ENCODE results near the gene ZMYND19.
A peak's percentile ranks its signal among the peaks of the same experiment; 100 is the strongest.
"Not testable (repeated sequence)": the region's sequence is repeated elsewhere in the genome, so short reads cannot be mapped to it uniquely, and the experiment has no call there.

The ZMYND19 gene

DNA sequence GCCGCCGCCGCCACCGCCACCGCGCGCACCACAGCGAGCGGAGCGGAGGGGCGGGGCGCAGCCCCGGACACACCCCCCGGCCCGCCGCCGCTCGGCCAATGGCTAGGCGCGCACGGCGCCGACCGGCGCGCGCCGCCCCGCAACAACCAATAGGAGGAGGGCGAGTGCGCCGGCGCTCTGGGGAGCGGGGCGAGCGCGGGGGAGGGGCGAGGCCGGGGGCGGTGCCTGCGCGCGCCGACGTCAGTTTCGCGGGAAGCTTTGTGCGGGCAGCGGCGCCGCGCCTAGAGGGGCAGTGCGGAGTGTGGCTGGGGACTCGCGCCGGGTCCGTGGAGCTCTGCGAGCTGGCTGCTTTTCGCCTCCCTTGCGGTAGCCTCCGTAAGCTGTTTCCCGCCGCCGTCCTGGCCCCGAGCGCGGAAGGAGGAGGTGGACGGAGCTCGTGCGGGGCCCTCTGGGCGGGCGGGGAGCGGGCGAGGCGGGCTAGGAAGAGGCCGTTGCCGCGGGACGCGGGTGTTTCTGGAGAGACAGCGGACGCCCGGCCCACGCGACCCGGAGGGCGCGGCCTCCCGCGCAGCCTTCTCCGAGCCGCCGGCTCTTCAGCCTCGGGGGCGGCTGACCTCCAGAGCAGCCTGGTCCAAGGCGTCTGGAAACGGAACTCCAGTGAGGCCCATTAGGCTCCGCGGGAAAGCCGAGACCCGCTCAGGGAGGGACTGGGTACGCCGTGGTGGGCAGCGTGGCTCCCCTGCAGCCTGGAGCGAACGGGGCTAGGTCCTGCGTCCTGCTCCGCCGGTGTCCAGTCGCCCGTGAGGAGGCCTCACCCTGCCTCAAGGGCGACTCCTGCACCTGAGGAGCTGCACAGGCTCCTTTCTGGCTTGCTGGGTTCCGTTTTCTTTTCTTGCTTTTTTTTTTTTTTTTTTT, at the start of gene ZMYND19:
TSS of gene ZMYND19 (minus strand) at position 44 of the 915 bp plus-strand sequence. CDS start 249 bp downstream, outside the sequence.
- Histone ChIP-seq H3K27ac (ENCODE audit: low read length) (no peak within 1 kb of the TSS), H3K4me3 (ENCODE audit: low read depth in 1 of 2, low read length in 2 of 2) (peak within 1 kb of the TSS; percentile 56 to 80), H3K27me3 (ENCODE audit: low read depth, low read length) (no peaks in the 10 kb centered on the region), H3K4me1 (ENCODE audit: control insufficient read depth in 1 of 2, insufficient read depth in 2 of 2, low read length in 2 of 2) (peaks cover 6 to 16% of the 10 kb centered on the region in 2 donors), H3K36me3 (ENCODE audit: control insufficient read depth in 1 of 2, insufficient read depth in 2 of 2, low read length in 2 of 2) (peaks cover 11 to 29% of the 10 kb centered on the region in 2 donors), H3K9me3 (ENCODE audit: control insufficient read depth in 1 of 2, low read length in 2 of 2) (no peaks in the 10 kb centered on the region)

DNA sequence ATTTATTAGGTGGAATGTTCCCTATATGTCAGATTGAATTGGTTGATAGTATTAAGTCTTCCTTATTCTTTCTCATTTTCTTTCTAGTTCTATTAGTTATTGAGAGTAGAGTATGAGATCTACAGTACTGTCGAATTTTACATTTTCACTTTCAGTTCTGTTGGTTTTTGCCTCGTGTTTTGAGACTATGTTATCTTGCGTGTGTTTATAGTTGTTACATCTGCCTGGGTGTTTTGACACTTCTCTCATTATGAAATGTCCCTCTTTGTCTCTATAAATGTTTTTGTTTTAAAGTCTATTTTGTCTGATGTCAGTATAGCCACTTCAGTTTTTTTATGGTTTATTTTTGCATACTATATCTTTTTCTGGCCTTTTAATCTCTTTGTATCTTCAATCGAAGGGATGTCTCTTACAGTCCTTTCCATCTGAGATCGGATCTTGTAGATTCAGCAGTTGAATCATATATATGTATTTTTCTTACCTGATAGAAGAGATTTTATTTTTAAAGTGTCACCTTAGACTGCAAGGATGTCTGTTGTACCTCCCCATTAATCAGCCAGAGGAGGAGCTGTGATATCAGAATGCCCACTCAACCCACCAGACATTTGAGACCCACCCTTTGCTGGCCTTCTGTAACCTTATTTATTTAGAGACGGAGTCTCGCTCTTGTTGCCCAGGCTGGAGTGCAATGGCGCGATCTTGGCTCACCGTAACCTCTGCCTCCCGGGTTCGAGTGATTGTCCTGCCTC, 49.2 kb upstream of the ZMYND19 start:
- Histone ChIP-seq H3K27me3 (ENCODE audit: low read depth, low read length) (no peaks in the 10 kb centered on the region), H3K27ac (ENCODE audit: low read length) (peak overlapping the region; percentile 60), H3K36me3 (ENCODE audit: control insufficient read depth in 1 of 2, insufficient read depth in 2 of 2, low read length in 2 of 2) (peaks cover 0 to 5% of the 10 kb centered on the region in 2 donors), H3K9me3 (ENCODE audit: control insufficient read depth in 1 of 2, low read length in 2 of 2) (no peaks in the 10 kb centered on the region), H3K4me3 (ENCODE audit: low read depth in 1 of 2, low read length in 2 of 2) (peak overlapping the region in 1 of 2 donors; percentile 46), H3K4me1 (ENCODE audit: control insufficient read depth in 1 of 2, insufficient read depth in 2 of 2, low read length in 2 of 2) (peaks cover 0 to 8% of the 10 kb centered on the region in 2 donors)

DNA sequence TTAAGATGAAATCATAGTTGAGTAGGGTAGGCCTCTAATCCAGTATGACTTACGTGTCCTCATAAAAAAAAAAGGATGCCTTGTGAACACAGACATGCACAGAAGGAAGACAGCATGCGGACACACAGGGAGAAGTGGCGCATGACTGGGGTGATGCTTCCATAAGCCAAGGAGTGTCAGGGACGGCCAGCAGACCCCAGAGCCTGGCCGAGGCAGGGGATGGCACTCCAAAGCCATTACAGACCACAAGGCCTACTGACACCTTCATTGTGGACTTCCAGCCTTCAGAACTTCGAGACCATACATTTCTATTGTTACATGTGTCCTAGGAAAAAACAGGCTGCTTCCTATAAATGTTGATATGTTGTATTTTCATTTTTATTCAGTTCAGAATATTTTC, 48.4 kb upstream of the ZMYND19 start:
- peak overlapping the region in 1 of 2 donors; percentile 46 for H3K4me3 ChIP-seq (ENCODE audit: low read depth in 1 of 2, low read length in 2 of 2)
- H3K4me1 ChIP-seq (ENCODE audit: control insufficient read depth in 1 of 2, insufficient read depth in 2 of 2, low read length in 2 of 2): peaks cover 0 to 8% of the 10 kb centered on the region in 2 donors
- H3K27me3 ChIP-seq (ENCODE audit: low read depth, low read length): no peaks in the 10 kb centered on the region
- H3K9me3 ChIP-seq (ENCODE audit: control insufficient read depth in 1 of 2, low read length in 2 of 2): no peaks in the 10 kb centered on the region
- peak overlapping the region; percentile 60 for H3K27ac ChIP-seq (ENCODE audit: low read length)
- H3K36me3 ChIP-seq (ENCODE audit: control insufficient read depth in 1 of 2, insufficient read depth in 2 of 2, low read length in 2 of 2): peaks cover 0 to 1% of the 10 kb centered on the region in 2 donors

DNA sequence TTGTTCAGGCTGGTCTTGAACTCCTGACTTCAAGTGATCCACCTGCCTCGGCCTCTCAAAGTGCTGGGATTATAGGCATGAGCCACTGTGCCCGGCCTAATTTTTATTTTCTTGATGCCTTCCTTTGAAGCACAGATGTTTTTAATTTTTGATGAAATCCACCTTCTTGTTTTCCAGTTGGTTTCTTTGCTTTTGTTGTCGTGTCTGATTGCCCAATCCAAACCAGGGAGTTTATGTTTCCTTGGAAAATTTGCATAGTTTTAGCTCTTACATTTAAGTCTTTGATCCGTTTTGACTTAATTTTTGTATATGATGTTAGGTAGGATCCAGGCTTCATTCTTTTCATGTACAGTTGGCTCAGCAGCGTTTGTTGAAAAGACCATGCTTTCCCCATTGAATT, 43.7 kb upstream of the ZMYND19 start:
- H3K36me3 ChIP-seq (ENCODE audit: control insufficient read depth in 1 of 2, insufficient read depth in 2 of 2, low read length in 2 of 2): no peaks in the 10 kb centered on the region
- no peaks in the 10 kb centered on the region for H3K9me3 ChIP-seq (ENCODE audit: control insufficient read depth in 1 of 2, low read length in 2 of 2)
- H3K27ac ChIP-seq (ENCODE audit: low read length): no peak overlapping the region
- H3K4me1 ChIP-seq (ENCODE audit: control insufficient read depth in 1 of 2, insufficient read depth in 2 of 2, low read length in 2 of 2): peaks cover 6 to 40% of the 10 kb centered on the region in 2 donors
- H3K27me3 ChIP-seq (ENCODE audit: low read depth, low read length): no peaks in the 10 kb centered on the region
- H3K4me3 ChIP-seq (ENCODE audit: low read depth in 1 of 2, low read length in 2 of 2): no peak overlapping the region

DNA sequence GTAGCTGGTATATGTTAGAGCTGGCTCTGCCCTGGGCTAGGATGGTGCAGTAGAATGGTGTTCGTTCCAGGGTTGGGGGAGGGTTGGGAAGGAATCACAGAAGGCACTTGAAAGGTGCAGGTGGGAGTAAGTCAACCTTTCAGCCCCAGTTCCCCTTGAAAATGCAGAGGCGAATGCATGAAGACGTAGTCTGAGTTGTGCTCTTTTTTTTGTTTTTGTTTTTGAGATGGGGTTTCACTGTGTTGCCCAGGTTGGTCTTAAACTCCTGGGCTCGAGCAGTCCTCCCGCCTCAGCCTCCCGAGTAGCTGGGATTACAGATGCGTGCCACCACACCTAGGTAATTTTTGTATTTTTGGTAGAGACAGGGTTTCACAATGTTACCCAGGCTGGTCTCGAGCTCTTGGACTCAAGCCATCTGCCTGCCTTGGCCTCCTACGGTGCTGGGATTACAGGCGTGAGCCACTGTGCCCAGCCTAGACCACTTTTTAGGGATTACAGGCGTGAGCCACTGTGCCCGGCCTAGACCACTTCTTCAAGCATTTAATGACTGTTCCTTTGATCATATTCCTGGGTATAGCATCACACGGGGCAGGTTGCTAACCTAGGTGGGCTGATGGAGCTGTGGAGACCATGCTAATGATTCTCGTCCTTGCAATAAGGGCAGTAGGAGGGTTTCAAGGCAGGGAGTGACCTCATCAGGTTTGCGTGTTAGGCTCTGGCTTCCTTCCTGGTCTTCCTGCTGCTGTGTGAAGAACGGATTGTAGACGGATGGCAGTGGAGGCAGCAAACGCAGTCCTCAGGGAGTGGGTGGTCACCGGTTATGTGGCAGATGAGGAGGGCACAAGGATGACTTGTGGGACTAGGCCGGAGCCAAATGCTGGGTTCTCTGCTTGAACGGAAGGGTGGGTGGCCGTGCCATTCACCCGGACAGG, 42.2 kb upstream of the ZMYND19 start:
- no peaks in the 10 kb centered on the region for H3K9me3 ChIP-seq (ENCODE audit: control insufficient read depth in 1 of 2, low read length in 2 of 2)
- H3K4me3 ChIP-seq (ENCODE audit: low read depth in 1 of 2, low read length in 2 of 2): no peak overlapping the region
- peaks cover 6 to 39% of the 10 kb centered on the region in 2 donors for H3K4me1 ChIP-seq (ENCODE audit: control insufficient read depth in 1 of 2, insufficient read depth in 2 of 2, low read length in 2 of 2)
- no peaks in the 10 kb centered on the region for H3K27me3 ChIP-seq (ENCODE audit: low read depth, low read length)
- no peaks in the 10 kb centered on the region for H3K36me3 ChIP-seq (ENCODE audit: control insufficient read depth in 1 of 2, insufficient read depth in 2 of 2, low read length in 2 of 2)
- H3K27ac ChIP-seq (ENCODE audit: low read length): no peak overlapping the region

DNA sequence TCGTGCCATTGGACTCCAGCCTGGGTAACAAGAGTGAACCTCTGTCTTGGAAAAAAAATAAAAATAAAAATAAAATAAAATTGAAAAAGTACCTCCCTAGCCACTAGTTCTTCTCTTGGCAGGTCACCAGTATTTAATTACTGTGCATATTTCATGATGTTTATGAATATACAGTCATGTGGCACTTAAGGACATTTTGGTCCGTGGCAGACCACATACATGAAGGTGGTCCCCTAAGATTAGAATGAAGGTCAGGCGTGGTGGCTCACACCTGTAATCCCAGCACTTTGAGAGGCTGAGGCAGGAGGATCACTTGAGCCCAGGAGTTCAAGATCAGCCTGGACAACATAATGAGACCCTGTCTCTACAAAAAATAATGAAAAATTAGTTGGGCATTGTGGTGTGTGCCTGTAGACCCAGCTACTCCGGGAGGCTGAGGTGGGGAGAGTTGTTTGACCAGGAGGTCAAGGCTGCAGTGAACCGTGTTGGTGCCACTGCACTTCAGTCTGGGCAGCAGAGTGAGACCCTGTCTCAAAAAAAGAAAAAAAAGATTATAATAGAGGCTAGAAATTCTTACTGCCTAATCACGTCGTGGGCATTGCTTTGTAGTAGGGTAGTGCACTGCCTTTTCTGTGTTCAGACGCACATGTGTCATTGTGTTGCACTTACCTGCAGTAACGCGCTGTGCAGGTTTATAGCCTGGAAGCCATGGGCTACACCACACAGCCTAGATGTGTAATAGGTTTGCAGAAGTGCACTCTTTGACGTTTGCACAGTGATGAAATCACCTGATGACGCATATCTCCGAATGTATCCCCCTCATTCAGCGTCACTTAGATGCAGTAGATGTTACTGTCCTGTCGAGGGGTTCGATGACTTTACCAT, 41.3 kb upstream of the ZMYND19 start:
- H3K9me3 ChIP-seq (ENCODE audit: control insufficient read depth in 1 of 2, low read length in 2 of 2): no peaks in the 10 kb centered on the region
- H3K27me3 ChIP-seq (ENCODE audit: low read depth, low read length): no peaks in the 10 kb centered on the region
- peaks cover 6 to 42% of the 10 kb centered on the region in 2 donors for H3K4me1 ChIP-seq (ENCODE audit: control insufficient read depth in 1 of 2, insufficient read depth in 2 of 2, low read length in 2 of 2)
- H3K36me3 ChIP-seq (ENCODE audit: control insufficient read depth in 1 of 2, insufficient read depth in 2 of 2, low read length in 2 of 2): no peaks in the 10 kb centered on the region
- H3K4me3 ChIP-seq (ENCODE audit: low read depth in 1 of 2, low read length in 2 of 2): no peak overlapping the region
- no peak overlapping the region for H3K27ac ChIP-seq (ENCODE audit: low read length)

DNA sequence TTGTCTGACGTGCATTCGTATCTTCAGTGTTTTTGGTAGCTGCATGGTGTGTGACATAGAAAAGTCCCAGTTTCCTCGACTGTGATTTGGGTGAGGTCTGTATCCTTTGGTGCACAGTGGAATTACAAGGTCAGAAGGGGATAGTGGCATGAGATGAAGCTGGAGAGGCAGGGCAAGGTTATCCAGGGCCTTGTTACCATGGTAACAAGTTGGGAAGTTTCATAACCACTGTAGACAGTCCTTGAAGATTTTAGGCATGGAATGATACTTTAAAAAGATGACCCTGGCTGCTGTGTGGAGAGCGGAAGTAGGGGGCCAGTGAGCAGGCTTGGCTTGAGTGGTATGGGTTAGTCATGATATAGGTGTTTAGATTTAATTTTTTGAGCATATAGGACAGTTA, 40.4 kb upstream of the ZMYND19 start:
- H3K27ac ChIP-seq (ENCODE audit: low read length): peak overlapping the region; percentile 48
- H3K4me3 ChIP-seq (ENCODE audit: low read depth in 1 of 2, low read length in 2 of 2): no peak overlapping the region
- H3K36me3 ChIP-seq (ENCODE audit: control insufficient read depth in 1 of 2, insufficient read depth in 2 of 2, low read length in 2 of 2): no peaks in the 10 kb centered on the region
- peaks cover 6 to 42% of the 10 kb centered on the region in 2 donors for H3K4me1 ChIP-seq (ENCODE audit: control insufficient read depth in 1 of 2, insufficient read depth in 2 of 2, low read length in 2 of 2)
- H3K27me3 ChIP-seq (ENCODE audit: low read depth, low read length): no peaks in the 10 kb centered on the region
- no peaks in the 10 kb centered on the region for H3K9me3 ChIP-seq (ENCODE audit: control insufficient read depth in 1 of 2, low read length in 2 of 2)

DNA sequence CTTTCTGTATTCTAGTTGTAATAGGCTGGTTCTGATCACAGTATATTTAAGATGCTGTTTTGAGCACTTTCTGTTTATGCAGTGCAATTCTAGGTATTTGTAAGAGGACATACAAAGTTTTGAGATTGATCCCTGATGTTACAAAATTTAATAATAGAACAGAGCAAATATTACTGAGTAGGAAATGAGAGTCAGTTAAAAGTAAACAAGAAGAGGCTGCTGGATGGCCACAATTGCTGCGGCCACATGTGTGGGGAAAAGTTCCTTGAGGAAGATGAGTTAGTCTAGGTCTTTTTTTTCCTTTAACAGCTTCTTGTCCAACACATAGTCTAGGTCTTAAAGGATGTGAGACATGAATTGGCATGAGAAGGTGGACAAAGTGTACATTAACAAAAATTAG, 39.8 kb upstream of the ZMYND19 start:
- no peak overlapping the region for H3K27ac ChIP-seq (ENCODE audit: low read length)
- no peaks in the 10 kb centered on the region for H3K36me3 ChIP-seq (ENCODE audit: control insufficient read depth in 1 of 2, insufficient read depth in 2 of 2, low read length in 2 of 2)
- H3K27me3 ChIP-seq (ENCODE audit: low read depth, low read length): no peaks in the 10 kb centered on the region
- H3K4me1 ChIP-seq (ENCODE audit: control insufficient read depth in 1 of 2, insufficient read depth in 2 of 2, low read length in 2 of 2): peaks cover 6 to 42% of the 10 kb centered on the region in 2 donors
- H3K4me3 ChIP-seq (ENCODE audit: low read depth in 1 of 2, low read length in 2 of 2): no peak overlapping the region
- H3K9me3 ChIP-seq (ENCODE audit: control insufficient read depth in 1 of 2, low read length in 2 of 2): no peaks in the 10 kb centered on the region

DNA sequence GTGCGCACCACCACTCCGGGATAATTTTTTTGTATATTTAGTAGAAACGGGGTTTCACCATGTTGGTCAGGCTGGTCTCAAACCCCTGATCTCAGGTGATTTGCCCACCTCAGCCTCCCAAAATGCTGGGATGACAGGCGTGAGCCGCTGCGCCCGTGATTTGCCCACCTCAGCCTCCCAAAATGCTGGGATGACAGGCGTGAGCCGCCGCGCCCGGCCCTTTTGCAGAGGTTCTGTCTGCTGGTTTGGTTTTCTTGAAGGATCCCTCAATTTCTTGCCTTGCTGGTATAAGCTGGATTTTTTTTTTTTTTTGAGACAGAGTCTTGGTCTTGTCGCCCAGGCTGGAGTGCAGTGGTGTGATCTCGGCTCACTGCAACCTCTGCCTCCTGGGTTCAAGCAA, 37.1 kb upstream of the ZMYND19 start:
- not testable (repeated sequence) for H3K27me3 ChIP-seq (ENCODE audit: low read depth, low read length); H3K9me3 ChIP-seq (ENCODE audit: control insufficient read depth in 1 of 2, low read length in 2 of 2); H3K4me3 ChIP-seq (ENCODE audit: low read depth in 1 of 2, low read length in 2 of 2); H3K27ac ChIP-seq (ENCODE audit: low read length); H3K36me3 ChIP-seq (ENCODE audit: control insufficient read depth in 1 of 2, insufficient read depth in 2 of 2, low read length in 2 of 2)
- peaks cover 6 to 35% of the 10 kb centered on the region in 2 donors for H3K4me1 ChIP-seq (ENCODE audit: control insufficient read depth in 1 of 2, insufficient read depth in 2 of 2, low read length in 2 of 2)

DNA sequence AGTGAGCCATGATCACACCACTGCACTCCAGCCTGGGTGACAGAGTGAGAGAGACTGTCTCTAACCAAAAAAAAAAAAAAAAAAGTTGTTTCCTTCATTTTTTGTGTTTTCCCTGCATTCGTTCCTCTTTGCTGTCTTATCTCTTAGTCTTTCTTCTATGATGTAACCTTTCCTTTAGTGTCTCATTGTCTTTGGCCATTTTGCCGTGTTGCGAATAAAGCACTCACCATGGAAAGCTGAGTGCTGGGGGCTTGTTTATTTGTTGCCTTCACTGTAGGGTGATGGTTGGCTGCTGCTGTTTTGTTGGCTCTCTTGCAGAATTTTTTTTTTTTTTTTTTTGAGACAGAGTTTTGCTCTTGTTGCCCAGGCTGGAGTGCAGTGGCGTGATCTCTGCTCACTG, 36.2 kb upstream of the ZMYND19 start:
- no peak overlapping the region for H3K4me3 ChIP-seq (ENCODE audit: low read depth in 1 of 2, low read length in 2 of 2)
- no peak overlapping the region for H3K27ac ChIP-seq (ENCODE audit: low read length)
- H3K27me3 ChIP-seq (ENCODE audit: low read depth, low read length): no peaks in the 10 kb centered on the region
- peaks cover 6 to 27% of the 10 kb centered on the region in 2 donors for H3K4me1 ChIP-seq (ENCODE audit: control insufficient read depth in 1 of 2, insufficient read depth in 2 of 2, low read length in 2 of 2)
- H3K9me3 ChIP-seq (ENCODE audit: control insufficient read depth in 1 of 2, low read length in 2 of 2): no peaks in the 10 kb centered on the region
- no peaks in the 10 kb centered on the region for H3K36me3 ChIP-seq (ENCODE audit: control insufficient read depth in 1 of 2, insufficient read depth in 2 of 2, low read length in 2 of 2)

Data from muscle layer of duodenum (tissue), 2 donors.